K562 (cell line): Measurements from ENCODE around the gene MPZL1. TPM values are rescaled to one million over a fixed set of nuclear protein-coding genes. Genes with fewer than 3 reads are reported as not detected.

Experiments used
- ATAC-seq: fragments of 200-7000 bp; cut with Tn5 transposase; 3 replicates; pipeline ENCODE4 v1.9.1; 2020; ENCODE audit warnings: moderate library complexity
- BruUV-seq: library from RNA; stranded (reverse); fragments of 400-500 nt; replicated peaks from 2 replicates; lab custom pipeline; 2021; lab: Mats Ljungman, UMichigan
- CTCF ChIA-PET: fragments of 300-600 bp; formaldehyde crosslinking; extraction: SDS; loops from one replicate; lab custom pipeline; 2021; ENCODE audit warnings: low intra/inter-chr PET ratio; lab: Yijun Ruan, JAX
- POLR2A ChIA-PET: fragments of 300-600, 350-650 bp; sonication (Branson Sonifier 250); formaldehyde crosslinking; extraction: SDS; loops from one replicate; lab custom pipeline; 2021; ENCODE audit warnings: antibody characterized with exemption, inconsistent platforms; lab: Yijun Ruan, JAX
- DNase-seq, 4 experiments: peaks; one replicate each; pipeline versions ENCODE4 v3.0.0 to v3.0.0-alpha.2; 2011 to 2018; ENCODE audit warnings: low spot score in 3 of 4, mixed read lengths in 3 of 4; ENCODE audit errors: extremely low read depth in 1 of 4
- FAIRE-seq: peaks from 2 replicates; lab custom pipeline; 2011; peaks lifted over from hg19 to GRCh38; lab: Jason Lieb, UNC
- H2AFZ ChIP-seq: 2 replicates; pipeline ENCODE4 v1.6.0; 2011; ENCODE audit warnings: low read depth, low read length, control low read depth, inconsistent platforms
- H3K27ac ChIP-seq: fragments of 200-600 bp; 3 replicates; pipeline ENCODE4 v1.8.0; 2011; ENCODE audit warnings: low read depth, mild to moderate bottlenecking, control low read depth, inconsistent platforms, low read length, moderate library complexity, mixed read lengths; ENCODE audit errors: extremely low read depth
- H3K27me3 ChIP-seq, 2 experiments: fragments of 300-600 bp in 1 of 2; 2 replicates in 1 of 2; 3 replicates in 1 of 2; pipeline versions ENCODE4 v1.6.0 to v1.8.0; 2011; ENCODE audit warnings: inconsistent platforms in 2 of 2, low read length in 2 of 2, mild to moderate bottlenecking in 1 of 2, mixed read lengths in 1 of 2, moderate library complexity in 1 of 2; ENCODE audit not compliant: control insufficient read depth in 2 of 2, insufficient read depth in 2 of 2
- H3K36me3 ChIP-seq: fragments of 300-600 bp; 3 replicates; pipeline ENCODE4 v1.8.0; 2011; ENCODE audit warnings: mild to moderate bottlenecking, low read length, inconsistent platforms; ENCODE audit not compliant: control insufficient read depth, insufficient read depth
- H3K4me1 ChIP-seq, 2 experiments: fragments of 200-600 bp in 1 of 2; replicated peaks in 1 of 2; 2 replicates in 1 of 2; 3 replicates in 1 of 2; pipeline versions ENCODE4 v1.5.1 to v1.8.0; 2011; ENCODE audit warnings: inconsistent platforms in 2 of 2, low read length in 2 of 2, mild to moderate bottlenecking in 1 of 2, mixed read lengths in 1 of 2, moderate library complexity in 1 of 2; ENCODE audit not compliant: control insufficient read depth in 2 of 2, insufficient read depth in 2 of 2
- H3K4me2 ChIP-seq: 2 replicates; pipeline ENCODE4 v1.6.1; 2011; ENCODE audit warnings: low read length, control low read depth, inconsistent platforms, mixed read lengths; ENCODE audit not compliant: insufficient read depth
- H3K4me3 ChIP-seq: fragments of 200-600 bp; sonication (generic), shearing (Covaris generic); 2 replicates; pipeline ENCODE4 v1.5.1; 2016; ENCODE audit warnings: control low read depth, inconsistent platforms
- H3K79me2 ChIP-seq: fragments of 200-600 bp; 3 replicates; pipeline ENCODE4 v1.8.0; 2011; ENCODE audit warnings: low read length, inconsistent platforms; ENCODE audit not compliant: control insufficient read depth, insufficient read depth
- H3K9ac ChIP-seq, 2 experiments: 2 replicates each; pipeline versions ENCODE4 v1.6.0 to v1.6.1; 2011; ENCODE audit warnings: low read depth in 2 of 2, low read length in 2 of 2, control low read depth in 1 of 2, inconsistent platforms in 1 of 2, mild to moderate bottlenecking in 1 of 2, mixed read lengths in 1 of 2; ENCODE audit not compliant: insufficient read depth in 1 of 2
- H3K9me1 ChIP-seq: one replicate; pipeline ENCODE4 v1.6.0; 2011; ENCODE audit warnings: inconsistent platforms, mild to moderate bottlenecking, low read length, moderate library complexity; ENCODE audit not compliant: control insufficient read depth, insufficient read depth
- H3K9me3 ChIP-seq: replicated peaks from 2 replicates; pipeline ENCODE4 v1.5.1; 2011; ENCODE audit warnings: low read depth, low read length, inconsistent platforms; ENCODE audit not compliant: control insufficient read depth, insufficient read depth
- H4K20me1 ChIP-seq: replicated peaks from 2 replicates; pipeline ENCODE4 v1.6.1; 2011; ENCODE audit warnings: low read length, inconsistent platforms, mixed read lengths; ENCODE audit not compliant: control insufficient read depth, insufficient read depth
- BCL6 ChIP-seq: fragments of 250-450 bp; sonication (Bioruptor Pico); IDR thresholded peaks from 2 replicates; pipeline ENCODE4 v1.4.0; 2020
- BRD9 ChIP-seq: fragments of 450-650 bp; IDR thresholded peaks from 2 replicates; pipeline ENCODE4 v1.6.1; 2018; ENCODE audit warnings: low read depth; ENCODE audit not compliant: partially characterized antibody
- MEF2D ChIP-seq: conservative IDR thresholded peaks from 2 replicates; pipeline ENCODE4 v1.6.1; 2016; ENCODE audit warnings: low read depth, missing genetic modification characterization, missing compliant biosample characterization
- NFIX ChIP-seq: fragments of 250-450 bp; sonication (Bioruptor Pico); IDR thresholded peaks from 2 replicates; pipeline ENCODE4 v1.4.0; 2020; ENCODE audit warnings: low read depth, mild to moderate bottlenecking, moderate library complexity
- PHF20 ChIP-seq: fragments of 450-650 bp; IDR thresholded peaks from 2 replicates; pipeline ENCODE4 v1.6.1; 2018; ENCODE audit not compliant: partially characterized antibody
- SRSF9 ChIP-seq: fragments of 200-400 bp; formaldehyde crosslinking; IDR thresholded peaks from 2 replicates; pipeline ENCODE4 v1.6.1; 2017; ENCODE audit warnings: low read depth, low read length, borderline replicate concordance
- U2AF1 ChIP-seq: fragments of 200-400 bp; formaldehyde crosslinking; optimal IDR thresholded peaks from 2 replicates; pipeline ENCODE3; 2017; ENCODE audit warnings: mild to moderate bottlenecking, low read depth, low read length, moderate library complexity
- ZNF431 ChIP-seq: sonication (generic); formaldehyde crosslinking; IDR thresholded peaks from 2 replicates; pipeline ENCODE4 v1.8.0; 2022; ENCODE audit warnings: mild to moderate bottlenecking, missing genetic modification reagents
- WGBS: fragments of 100-300 bp; shearing (Covaris generic); methylation state at CpG from one replicate; pipeline ENCODE4 v1.1.6; 2016; ENCODE audit warnings: low coverage, mixed read lengths; ENCODE audit not compliant: insufficient coverage; ENCODE audit errors: missing lambda C conversion rate; 5-methylcytosine and 5-hydroxymethylcytosine counted together
- in situ Hi-C: fragments of 300-500 bp; cut with MboI; formaldehyde crosslinking; loops from 4 replicates; pipeline ENCODE4 v1.15.0; 2018; ENCODE audit warnings: inconsistent platforms, mixed read lengths
- intact Hi-C: fragments of 100-400 bp; cut with micrococcal nuclease; formaldehyde crosslinking; loops from 2 replicates; pipeline ENCODE4 v1.14.2; 2022
- polyA plus RNA-seq, 8 experiments: library from polyadenylated mRNA; depleted of rRNA in 4 of 8; stranded (reverse) in 5 of 8; unstranded in 3 of 8; fragments of >200 nt; fragmentation: Nextera tagmentation in 2 of 8; fragmentation: Illumina TruSeq in 1 of 8; extraction: Ambion mirVana in 2 of 8; extraction: Trizol in 1 of 8; gene quantifications; 2 replicates each; pipeline versions ENCODE4 v1.2.1 to v1.2.3, GENCODE V29; 2011 to 2014; ENCODE audit warnings: inconsistent platforms in 1 of 8, missing spikeins in 1 of 8
- total RNA-seq, 7 experiments: library from RNA; depleted of rRNA in 6 of 7; stranded (reverse); fragments of >200 nt in 6 of 7; fragmentation: Illumina TruSeq in 2 of 7; extraction: Trizol in 2 of 7; gene quantifications; 2 replicates each; pipeline versions ENCODE4 v1.2.1 to v1.2.3, GENCODE V29; 2011 to 2021; ENCODE audit warnings: low replicate concordance in 1 of 7
- TF ChIP-seq, protein P1 (sequence below): sonication (generic); formaldehyde crosslinking; IDR thresholded peaks from 2 replicates; pipeline ENCODE4 v1.8.0; 2022; ENCODE audit warnings: mild to moderate bottlenecking, missing genetic modification reagents, borderline replicate concordance
- TF ChIP-seq, protein P2 (sequence below): fragments of 450-650 bp; IDR thresholded peaks from 2 replicates; pipeline ENCODE4 v1.6.1; 2017; ENCODE audit warnings: antibody characterized with exemption, mild to moderate bottlenecking
- TF ChIP-seq, protein P3 (sequence below): fragments of 250-450 bp; sonication (Bioruptor Pico); IDR thresholded peaks from 2 replicates; pipeline ENCODE4 v1.5.0; 2021
- TF ChIP-seq, protein P4 (sequence below): fragments of 450-650 bp; IDR thresholded peaks from 2 replicates; pipeline ENCODE4 v1.6.1; 2016; ENCODE audit warnings: missing biosample characterization, missing genetic modification characterization
- TF ChIP-seq, protein P5 (sequence below): conservative IDR thresholded peaks from 2 replicates; pipeline ENCODE4 v1.6.1; 2011; ENCODE audit warnings: low read depth, mild to moderate bottlenecking, low read length; ENCODE audit not compliant: control insufficient read depth

The MPZL1 gene
- total and polyA plus RNA-seq, 9 of the 15 experiments (the other 6 are each of a cell fraction or from before 2014, with no cell fraction given) = 14.5 to 153 (median 66.5) TPM

DNA sequence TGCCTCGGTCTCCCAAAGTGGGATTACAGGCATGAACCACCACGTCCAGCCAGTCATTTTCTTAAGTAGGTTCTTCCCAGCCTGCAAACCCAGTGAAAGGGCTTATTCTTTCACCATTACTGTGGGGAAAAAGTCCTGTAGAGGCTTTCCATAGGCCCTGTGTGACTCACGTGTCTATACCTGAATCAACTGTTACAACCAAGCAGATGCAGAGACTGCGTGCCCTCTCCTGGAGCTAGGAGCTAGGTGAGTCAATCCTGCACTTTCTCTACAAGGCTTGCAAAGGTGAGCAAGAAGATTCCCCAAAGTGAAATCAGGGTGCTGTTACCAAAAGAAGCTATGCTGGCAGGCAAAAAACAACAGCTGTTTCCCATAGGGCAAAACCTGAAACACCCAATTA is 13.8 kb upstream of the MPZL1 start:
- ChIA-PET CTCF (no interaction called here), POLR2A (interaction anchor here (0.6 to 1.4 kb wide), 5 partner anchors 10 to 224 kb away, joined by 3 to 5 read pairs (median 3); no protein-coding TSS in a partner anchor)
- DNase-seq (no peak), ATAC-seq (0 out of 3 replicates have a peak, but pooled peaks have one; percentile 11), FAIRE-seq (no peak)
- intact Hi-C loops = no loop called here
- Histone ChIP-seq H3K4me3 (no peak overlapping the region), H2AFZ (no peak overlapping the region), H3K36me3 (peaks cover 14% of the 10 kb centered on the region; the same call in 2 of the 3 replicates), H3K9ac (no peak overlapping the region), H3K27ac (no peak overlapping the region), H3K4me1 (no peaks in the 10 kb centered on the region), H3K9me1 (no peaks in the 10 kb centered on the region), H3K4me2 (no peak overlapping the region), H3K27me3 (no peaks in the 10 kb centered on the region), H3K9me3 (no peaks in the 10 kb centered on the region), H4K20me1 (no peaks in the 10 kb centered on the region), H3K79me2 (no peaks in the 10 kb centered on the region)
- in situ Hi-C loops = no loop called here
- BruUV-seq = no TSS peak
- 57% methylated on average over 4 of the region's 4 CpGs for WGBS
- TF ChIP-seq PHF20 (no peak), ZNF431 (CRISPR knock-in tag) (no peak), MEF2D (tag) (no peak), NFIX (CRISPR knock-in tag) (no peak), BRD9 (no peak), U2AF1 (no peak), SRSF9 (no peak), BCL6 (CRISPR knock-in tag) (no peak)
- TF ChIP-seq, protein P1, sequence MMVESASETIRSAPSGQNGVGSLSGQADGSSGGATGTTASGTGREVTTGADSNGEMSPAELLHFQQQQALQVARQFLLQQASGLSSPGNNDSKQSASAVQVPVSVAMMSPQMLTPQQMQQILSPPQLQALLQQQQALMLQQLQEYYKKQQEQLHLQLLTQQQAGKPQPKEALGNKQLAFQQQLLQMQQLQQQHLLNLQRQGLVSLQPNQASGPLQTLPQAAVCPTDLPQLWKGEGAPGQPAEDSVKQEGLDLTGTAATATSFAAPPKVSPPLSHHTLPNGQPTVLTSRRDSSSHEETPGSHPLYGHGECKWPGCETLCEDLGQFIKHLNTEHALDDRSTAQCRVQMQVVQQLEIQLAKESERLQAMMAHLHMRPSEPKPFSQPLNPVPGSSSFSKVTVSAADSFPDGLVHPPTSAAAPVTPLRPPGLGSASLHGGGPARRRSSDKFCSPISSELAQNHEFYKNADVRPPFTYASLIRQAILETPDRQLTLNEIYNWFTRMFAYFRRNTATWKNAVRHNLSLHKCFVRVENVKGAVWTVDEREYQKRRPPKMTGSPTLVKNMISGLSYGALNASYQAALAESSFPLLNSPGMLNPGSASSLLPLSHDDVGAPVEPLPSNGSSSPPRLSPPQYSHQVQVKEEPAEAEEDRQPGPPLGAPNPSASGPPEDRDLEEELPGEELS (CRISPR knock-in tag) = no peak
- TF ChIP-seq, protein P2, sequence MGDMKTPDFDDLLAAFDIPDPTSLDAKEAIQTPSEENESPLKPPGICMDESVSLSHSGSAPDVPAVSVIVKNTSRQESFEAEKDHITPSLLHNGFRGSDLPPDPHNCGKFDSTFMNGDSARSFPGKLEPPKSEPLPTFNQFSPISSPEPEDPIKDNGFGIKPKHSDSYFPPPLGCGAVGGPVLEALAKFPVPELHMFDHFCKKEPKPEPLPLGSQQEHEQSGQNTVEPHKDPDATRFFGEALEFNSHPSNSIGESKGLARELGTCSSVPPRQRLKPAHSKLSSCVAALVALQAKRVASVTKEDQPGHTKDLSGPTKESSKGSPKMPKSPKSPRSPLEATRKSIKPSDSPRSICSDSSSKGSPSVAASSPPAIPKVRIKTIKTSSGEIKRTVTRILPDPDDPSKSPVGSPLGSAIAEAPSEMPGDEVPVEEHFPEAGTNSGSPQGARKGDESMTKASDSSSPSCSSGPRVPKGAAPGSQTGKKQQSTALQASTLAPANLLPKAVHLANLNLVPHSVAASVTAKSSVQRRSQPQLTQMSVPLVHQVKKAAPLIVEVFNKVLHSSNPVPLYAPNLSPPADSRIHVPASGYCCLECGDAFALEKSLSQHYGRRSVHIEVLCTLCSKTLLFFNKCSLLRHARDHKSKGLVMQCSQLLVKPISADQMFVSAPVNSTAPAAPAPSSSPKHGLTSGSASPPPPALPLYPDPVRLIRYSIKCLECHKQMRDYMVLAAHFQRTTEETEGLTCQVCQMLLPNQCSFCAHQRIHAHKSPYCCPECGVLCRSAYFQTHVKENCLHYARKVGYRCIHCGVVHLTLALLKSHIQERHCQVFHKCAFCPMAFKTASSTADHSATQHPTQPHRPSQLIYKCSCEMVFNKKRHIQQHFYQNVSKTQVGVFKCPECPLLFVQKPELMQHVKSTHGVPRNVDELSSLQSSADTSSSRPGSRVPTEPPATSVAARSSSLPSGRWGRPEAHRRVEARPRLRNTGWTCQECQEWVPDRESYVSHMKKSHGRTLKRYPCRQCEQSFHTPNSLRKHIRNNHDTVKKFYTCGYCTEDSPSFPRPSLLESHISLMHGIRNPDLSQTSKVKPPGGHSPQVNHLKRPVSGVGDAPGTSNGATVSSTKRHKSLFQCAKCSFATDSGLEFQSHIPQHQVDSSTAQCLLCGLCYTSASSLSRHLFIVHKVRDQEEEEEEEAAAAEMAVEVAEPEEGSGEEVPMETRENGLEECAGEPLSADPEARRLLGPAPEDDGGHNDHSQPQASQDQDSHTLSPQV = no peak
- TF ChIP-seq, protein P3, sequence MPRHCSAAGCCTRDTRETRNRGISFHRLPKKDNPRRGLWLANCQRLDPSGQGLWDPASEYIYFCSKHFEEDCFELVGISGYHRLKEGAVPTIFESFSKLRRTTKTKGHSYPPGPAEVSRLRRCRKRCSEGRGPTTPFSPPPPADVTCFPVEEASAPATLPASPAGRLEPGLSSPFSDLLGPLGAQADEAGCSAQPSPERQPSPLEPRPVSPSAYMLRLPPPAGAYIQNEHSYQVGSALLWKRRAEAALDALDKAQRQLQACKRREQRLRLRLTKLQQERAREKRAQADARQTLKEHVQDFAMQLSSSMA (CRISPR knock-in tag) = no peak
- TF ChIP-seq, protein P4, sequence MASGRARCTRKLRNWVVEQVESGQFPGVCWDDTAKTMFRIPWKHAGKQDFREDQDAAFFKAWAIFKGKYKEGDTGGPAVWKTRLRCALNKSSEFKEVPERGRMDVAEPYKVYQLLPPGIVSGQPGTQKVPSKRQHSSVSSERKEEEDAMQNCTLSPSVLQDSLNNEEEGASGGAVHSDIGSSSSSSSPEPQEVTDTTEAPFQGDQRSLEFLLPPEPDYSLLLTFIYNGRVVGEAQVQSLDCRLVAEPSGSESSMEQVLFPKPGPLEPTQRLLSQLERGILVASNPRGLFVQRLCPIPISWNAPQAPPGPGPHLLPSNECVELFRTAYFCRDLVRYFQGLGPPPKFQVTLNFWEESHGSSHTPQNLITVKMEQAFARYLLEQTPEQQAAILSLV = no peak
- TF ChIP-seq, protein P5, sequence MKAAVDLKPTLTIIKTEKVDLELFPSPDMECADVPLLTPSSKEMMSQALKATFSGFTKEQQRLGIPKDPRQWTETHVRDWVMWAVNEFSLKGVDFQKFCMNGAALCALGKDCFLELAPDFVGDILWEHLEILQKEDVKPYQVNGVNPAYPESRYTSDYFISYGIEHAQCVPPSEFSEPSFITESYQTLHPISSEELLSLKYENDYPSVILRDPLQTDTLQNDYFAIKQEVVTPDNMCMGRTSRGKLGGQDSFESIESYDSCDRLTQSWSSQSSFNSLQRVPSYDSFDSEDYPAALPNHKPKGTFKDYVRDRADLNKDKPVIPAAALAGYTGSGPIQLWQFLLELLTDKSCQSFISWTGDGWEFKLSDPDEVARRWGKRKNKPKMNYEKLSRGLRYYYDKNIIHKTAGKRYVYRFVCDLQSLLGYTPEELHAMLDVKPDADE = no peak
